ENCODE results near the gene CCDC50.

DNA sequence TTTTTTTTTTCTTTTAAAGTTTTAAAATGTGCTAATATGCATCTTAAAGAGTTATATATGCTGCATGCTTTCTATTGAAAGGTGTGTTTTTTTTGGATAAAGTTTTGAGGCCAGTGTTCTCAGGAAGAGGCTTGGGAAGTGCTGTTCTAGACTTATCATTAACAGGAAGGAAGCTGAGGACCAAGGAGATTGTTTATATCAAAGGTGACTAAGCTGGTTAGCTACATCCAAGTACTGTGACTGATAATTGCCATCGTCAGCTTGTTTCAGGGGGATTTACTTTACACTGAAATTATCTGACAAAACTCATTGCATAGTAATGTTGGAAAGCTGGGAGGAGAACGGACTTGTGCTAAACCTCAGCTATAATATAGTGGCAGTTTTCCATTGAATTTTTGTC, 37.5 kb downstream of the CCDC50 start:
- TF ChIP-seq POLR2A (IDR thresholded peaks at IDR 0.05; ENCODE audit: low read length) (no peak), GATA1 (IDR thresholded peaks at IDR 0.05; ENCODE audit: low read depth, low read length) (no peak)
